AG09309 (cell line): ENCODE results near the gene SLC22A1.

ENCODE experiments used
- DNase-seq: peaks from one replicate; pipeline ENCODE4 v3.0.0-alpha.2; 2010; ENCODE audit warnings: low read depth
- H3K4me3 ChIP-seq: 2 replicates; pipeline ENCODE4 v1.5.1; 2011; ENCODE audit warnings: mild to moderate bottlenecking, low read depth, low read length, moderate library complexity; ENCODE audit not compliant: control insufficient read depth
- TF ChIP-seq, protein P1 (sequence below): IDR thresholded peaks from 2 replicates; pipeline ENCODE4 v1.5.1; 2011; ENCODE audit warnings: mild to moderate bottlenecking, low read depth, low read length, inconsistent platforms; ENCODE audit not compliant: insufficient read depth, control insufficient read depth; ENCODE audit errors: missing control alignments

SLC22A1 gene

DNA sequence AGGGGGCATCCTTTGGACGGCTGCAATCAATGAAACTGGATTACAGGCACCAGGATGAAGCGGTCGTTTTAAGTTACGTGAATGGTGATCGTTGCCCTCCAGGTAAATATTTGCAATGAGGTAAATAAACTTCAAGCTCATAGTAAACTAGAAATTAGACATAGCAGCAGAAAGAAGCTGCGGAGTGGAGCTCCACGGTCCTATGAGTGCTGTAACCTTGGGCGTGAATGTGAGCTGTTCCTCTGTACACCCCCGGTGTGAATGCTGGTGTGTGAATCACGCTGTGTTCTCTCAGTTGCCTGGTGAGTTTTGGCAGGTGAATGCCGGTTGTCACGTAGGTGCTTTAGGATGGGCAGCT lies 42.0 kb upstream of the SLC22A1 start:
- no peak overlapping the region for H3K4me3 ChIP-seq
- TF ChIP-seq, protein P1, sequence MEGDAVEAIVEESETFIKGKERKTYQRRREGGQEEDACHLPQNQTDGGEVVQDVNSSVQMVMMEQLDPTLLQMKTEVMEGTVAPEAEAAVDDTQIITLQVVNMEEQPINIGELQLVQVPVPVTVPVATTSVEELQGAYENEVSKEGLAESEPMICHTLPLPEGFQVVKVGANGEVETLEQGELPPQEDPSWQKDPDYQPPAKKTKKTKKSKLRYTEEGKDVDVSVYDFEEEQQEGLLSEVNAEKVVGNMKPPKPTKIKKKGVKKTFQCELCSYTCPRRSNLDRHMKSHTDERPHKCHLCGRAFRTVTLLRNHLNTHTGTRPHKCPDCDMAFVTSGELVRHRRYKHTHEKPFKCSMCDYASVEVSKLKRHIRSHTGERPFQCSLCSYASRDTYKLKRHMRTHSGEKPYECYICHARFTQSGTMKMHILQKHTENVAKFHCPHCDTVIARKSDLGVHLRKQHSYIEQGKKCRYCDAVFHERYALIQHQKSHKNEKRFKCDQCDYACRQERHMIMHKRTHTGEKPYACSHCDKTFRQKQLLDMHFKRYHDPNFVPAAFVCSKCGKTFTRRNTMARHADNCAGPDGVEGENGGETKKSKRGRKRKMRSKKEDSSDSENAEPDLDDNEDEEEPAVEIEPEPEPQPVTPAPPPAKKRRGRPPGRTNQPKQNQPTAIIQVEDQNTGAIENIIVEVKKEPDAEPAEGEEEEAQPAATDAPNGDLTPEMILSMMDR, result no peak
- DNase-seq, result no peak

DNA sequence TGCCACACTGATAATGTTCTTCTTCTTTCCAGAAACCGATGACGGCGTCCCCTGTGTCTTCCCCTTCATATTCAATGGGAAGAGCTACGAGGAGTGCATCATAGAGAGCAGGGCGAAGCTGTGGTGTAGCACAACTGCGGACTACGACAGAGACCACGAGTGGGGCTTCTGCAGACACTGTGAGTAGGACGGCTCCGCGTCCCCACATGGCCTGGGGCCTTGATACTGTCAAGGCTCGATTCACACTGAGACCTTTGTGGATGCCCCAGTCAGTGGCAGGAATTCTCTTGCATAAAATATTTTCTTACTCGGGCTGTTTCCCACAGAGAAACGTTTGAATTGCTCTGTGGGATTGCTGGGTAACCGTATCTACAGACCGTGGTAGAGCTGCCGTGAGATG lies 41.5 kb upstream of the SLC22A1 start:
- TF ChIP-seq, protein P1, result no peak
- H3K4me3 ChIP-seq, result no peak overlapping the region
- DNase-seq, result no peak

DNA sequence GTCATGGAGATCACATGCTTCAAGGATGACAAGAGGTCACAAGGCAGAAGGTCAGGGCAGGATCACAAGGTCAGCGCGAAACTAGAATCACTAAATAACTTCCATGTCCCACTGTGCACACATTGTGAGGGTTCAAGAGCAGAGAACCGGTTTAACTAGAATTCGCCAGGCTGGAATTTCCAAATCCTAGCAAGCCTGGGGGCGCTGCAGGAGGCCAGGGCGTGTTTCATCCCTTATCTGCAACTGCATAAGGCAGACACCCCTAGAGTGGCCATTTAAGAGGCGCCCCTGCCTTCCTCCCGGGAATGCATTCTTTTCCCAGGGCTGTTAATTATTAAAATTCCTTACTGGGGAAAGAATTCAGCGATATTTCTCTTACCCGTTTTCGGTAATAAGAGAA lies 40.2 kb upstream of the SLC22A1 start:
- TF ChIP-seq, protein P1, result no peak
- H3K4me3 ChIP-seq, result no peak overlapping the region
- DNase-seq, result no peak

DNA sequence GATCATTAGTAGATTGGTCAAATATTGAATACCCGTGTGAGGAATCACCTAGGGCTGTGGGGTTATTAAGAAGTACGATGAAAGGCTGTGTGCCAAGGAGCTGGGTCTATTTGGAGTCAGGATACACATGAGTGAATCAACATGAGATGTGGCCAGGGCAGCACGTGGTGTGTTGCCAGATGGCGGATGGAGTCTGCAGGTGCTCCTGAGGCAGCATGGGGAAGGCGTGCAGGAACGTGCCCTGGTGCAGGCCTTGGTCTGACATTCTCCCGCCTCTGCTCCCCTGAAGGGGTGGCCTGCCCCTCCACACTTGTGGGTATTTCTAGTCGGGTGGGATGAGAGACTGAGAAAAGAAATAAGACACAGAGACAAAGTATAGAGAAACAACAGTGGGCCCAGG lies 39.0 kb upstream of the SLC22A1 start:
- TF ChIP-seq, protein P1, result no peak
- DNase-seq, result no peak
- no peak overlapping the region for H3K4me3 ChIP-seq

DNA sequence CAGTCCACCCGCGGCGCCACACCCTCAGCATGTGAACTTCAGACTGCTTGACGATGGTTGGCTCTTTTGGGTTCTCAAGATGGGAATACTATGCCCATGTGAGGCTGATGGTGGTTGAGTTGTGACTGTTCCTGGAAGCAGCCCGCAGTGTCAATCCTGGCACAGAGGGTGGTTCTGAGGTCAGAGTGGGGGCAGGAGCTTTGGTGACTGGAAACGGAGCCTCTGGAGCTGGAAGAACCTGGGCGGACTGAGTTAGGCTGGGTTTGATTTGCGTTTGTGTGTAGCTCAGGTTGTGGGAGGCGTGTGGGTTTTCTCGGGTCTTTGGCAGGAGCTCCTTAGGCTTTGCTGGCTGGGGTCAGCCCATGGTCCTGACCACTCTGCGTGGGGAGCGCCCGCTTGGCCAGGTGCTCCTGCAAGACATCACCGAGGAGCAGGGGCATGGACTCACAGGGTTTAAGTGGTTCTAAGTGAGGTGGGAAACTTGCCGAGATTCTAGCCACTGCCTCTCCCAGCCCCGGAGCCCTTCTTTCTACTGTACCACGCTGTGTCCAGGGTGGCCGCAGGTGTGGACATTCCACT lies 37.3 kb upstream of the SLC22A1 start:
- TF ChIP-seq, protein P1, result no peak
- DNase-seq, result no peak
- no peak overlapping the region for H3K4me3 ChIP-seq

DNA sequence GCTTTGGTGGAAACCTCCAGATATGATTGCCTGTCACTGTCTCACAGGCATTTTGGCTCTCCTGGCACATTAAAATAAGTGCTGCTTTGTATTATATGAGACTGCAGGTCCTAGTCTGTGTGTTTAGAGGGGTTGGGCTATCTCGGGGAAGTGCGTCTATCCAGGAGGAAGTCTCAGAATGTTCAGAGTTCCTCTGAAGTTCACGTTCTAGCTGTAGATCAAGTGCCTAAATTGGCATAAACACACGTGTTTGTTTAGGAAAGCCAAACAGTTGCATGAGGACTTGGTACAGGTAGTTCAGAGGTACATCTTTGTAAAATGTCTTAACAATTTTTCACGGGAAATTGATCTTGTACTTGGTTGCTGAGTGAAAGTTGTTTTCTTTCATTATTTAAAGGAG lies 36.4 kb upstream of the SLC22A1 start:
- TF ChIP-seq, protein P1, result no peak
- no peak overlapping the region for H3K4me3 ChIP-seq
- DNase-seq, result no peak

DNA sequence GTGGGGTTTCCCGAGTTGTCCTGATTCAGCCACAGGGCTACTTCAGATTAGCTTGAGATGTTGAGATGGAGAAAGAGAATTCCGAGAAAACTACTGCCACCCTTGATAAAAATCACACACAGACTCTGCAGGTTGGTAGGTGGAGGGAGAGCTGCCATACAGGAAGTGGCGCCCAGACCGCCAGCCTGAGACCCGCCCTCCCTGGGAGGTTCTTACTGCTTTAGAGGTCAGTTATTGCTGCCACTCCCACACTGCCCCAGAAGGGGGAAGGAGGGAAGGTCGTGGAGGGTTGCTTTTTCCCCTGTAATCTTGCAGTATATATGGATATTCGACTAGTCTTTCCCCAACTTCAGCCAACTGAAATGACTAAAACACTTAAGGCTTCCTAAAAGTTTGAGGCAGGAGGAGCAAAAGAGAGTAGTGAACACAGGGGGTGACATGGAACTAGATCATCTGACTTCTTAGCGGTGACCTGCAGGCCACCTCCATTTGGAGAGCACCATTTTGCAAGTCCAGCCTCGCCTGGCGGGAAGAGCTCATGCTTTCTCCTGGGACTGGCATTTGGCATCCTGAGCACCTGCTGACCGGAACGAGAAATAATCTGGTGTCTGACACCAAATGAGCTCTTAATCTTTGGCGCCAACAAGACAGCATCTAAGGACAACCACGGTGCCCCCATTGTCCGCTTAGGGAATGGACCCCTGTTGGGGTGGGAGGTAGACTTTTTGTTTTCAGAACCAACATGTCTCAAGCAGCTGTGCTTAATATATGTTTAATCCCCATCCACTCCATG lies 35.7 kb upstream of the SLC22A1 start:
- TF ChIP-seq, protein P1, result no peak
- no peak overlapping the region for H3K4me3 ChIP-seq
- no peak for DNase-seq
